Left lung (tissue), 14 donors: Measurements from ENCODE around the gene RHAG. TPM values are rescaled to one million over a fixed set of nuclear protein-coding genes. Genes with fewer than 3 reads are reported as not detected.

ENCODE experiments used
- ATAC-seq: fragments of 200-7000 bp; cut with Tn5 transposase; one replicate; pipeline ENCODE4 v1.9.1; 2020; ENCODE audit warnings: moderate library complexity
- DNase-seq, 4 donors: peaks; one replicate each; pipeline ENCODE4 v3.0.0-alpha.2; 2013 to 2020
- H3K27ac ChIP-seq, 2 donors: fragments of 200-600 bp; sonication (generic) in 1 of 2; one replicate each; pipeline versions ENCODE4 v1.5.0 to v1.8.0; 2020 to 2021
- H3K27me3 ChIP-seq, 2 donors: fragments of 200-600 bp; sonication (generic) in 1 of 2; one replicate each; pipeline versions ENCODE4 v1.5.0 to v1.8.0; 2020 to 2021
- H3K36me3 ChIP-seq, 2 donors: fragments of 200-600 bp; sonication (generic) in 1 of 2; one replicate each; pipeline versions ENCODE4 v1.5.0 to v1.8.0; 2020 to 2021
- H3K4me1 ChIP-seq, 2 donors: fragments of 200-600 bp; one replicate each; pipeline ENCODE4 v1.8.0; 2021
- H3K4me3 ChIP-seq, 2 donors: fragments of 200-600 bp; sonication (generic) in 1 of 2; one replicate each; pipeline versions ENCODE4 v1.5.0 to v1.8.0; 2020 to 2021; ENCODE audit warnings: mild to moderate bottlenecking in 1 of 2
- H3K9me3 ChIP-seq, 2 donors: fragments of 200-600 bp; sonication (generic) in 1 of 2; one replicate each; pipeline versions ENCODE4 v1.5.0 to v1.8.0; 2020 to 2021
- CTCF ChIP-seq, 2 donors: fragments of 200-600 bp; sonication (generic) in 1 of 2; IDR thresholded peaks; one replicate each; pipeline versions ENCODE4 v1.5.0 to v1.8.0; 2021; ENCODE audit warnings: antibody characterized with exemption in 2 of 2
- intact Hi-C, 2 donors: fragments of 100-400 bp; cut with DNase I; formaldehyde crosslinking; loops; one replicate each; pipeline versions ENCODE4 v1.11.2 to v1.14.2; 2022
- long read RNA-seq, 12 donors: library from polyadenylated mRNA in 2 of 12; unstranded in 2 of 12; transcript quantifications; one replicate each; pipeline ENCODE4 v2.0.0 and lab custom pipeline, GENCODE V29; 2019 to 2026
- polyA plus RNA-seq, 6 donors: library from polyadenylated mRNA; unstranded; fragments of 120-200 nt; gene quantifications; one replicate each; pipeline ENCODE4 v1.2.1, GENCODE V29; 2013; ENCODE audit not compliant: insufficient read length in 6 of 6
- total RNA-seq, 2 donors: library from RNA; stranded (reverse); fragmentation: NEBNext Ultra II Directional; extraction: Animal tissue kit (Norgen Biotek cat#: 25700); gene quantifications; one replicate each; pipeline ENCODE4 v1.2.1, GENCODE V29; 2021
- donor health status: DM: no; HTN: yes; CAD: no.
- donor health status: DM: no; HTN: no; CAD: no.

The RHAG gene
- total RNA-seq (not detected), polyA plus RNA-seq (1 to 10 TPM; 1.4 to 2.2 (median 1.9) TPM)
- long read RNA-seq, donor 1, result 0 reads
- long read RNA-seq, donor 2, partial matches to known transcripts, result 0 of 1 reads
- long read RNA-seq, donor 2, other reads (novel, unspliced or antisense), result 0 of 1 reads
- long read RNA-seq, donor 3, partial matches to known transcripts, result 0 of 1 reads
- long read RNA-seq, donor 3, other reads (novel, unspliced or antisense), result 0 of 1 reads
- long read RNA-seq, donor 4, result 0 reads
- long read RNA-seq, donor 5, result 0 reads
- long read RNA-seq, donor 6, partial matches to known transcripts, result 0 of 4 reads
- long read RNA-seq, donor 6, other reads (novel, unspliced or antisense), result 0 of 4 reads
- long read RNA-seq, donor 7, result 0 reads
- long read RNA-seq, donor 8, result 0 reads
- long read RNA-seq, donor 9, result 0 reads
- long read RNA-seq, donor 10, result 0 reads
- long read RNA-seq, donor 11, result 0 reads
- long read RNA-seq, donor 12, result 0 reads

- no peak for DNase-seq
- H3K9me3 ChIP-seq, result no peaks in the 10 kb centered on the region
- ATAC-seq, result no peak
- no peak within 1 kb of the TSS for H3K4me3 ChIP-seq
- no peak within 1 kb of the TSS for H3K27ac ChIP-seq
- H3K4me1 ChIP-seq, result no peaks in the 10 kb centered on the region
- no peak for TF ChIP-seq CTCF (IDR thresholded peaks at IDR 0.05)
- H3K36me3 ChIP-seq, result no peaks in the 10 kb centered on the region
- intact Hi-C loops, result no loop called here
- no peaks in the 10 kb centered on the region for H3K27me3 ChIP-seq
These were observed at the start of gene RHAG for GRCh38 chr6:49636713-49637349. TSS of gene RHAG (minus strand) at chr6:49636839. CDS start at chr6:49636812, 27 bp downstream.

- Histone ChIP-seq H3K4me3 (no peak overlapping the region), H3K36me3 (no peaks in the 10 kb centered on the region), H3K27ac (no peak overlapping the region), H3K4me1 (no peaks in the 10 kb centered on the region), H3K27me3 (no peaks in the 10 kb centered on the region), H3K9me3 (peaks cover 0 to 4% of the 10 kb centered on the region in 2 donors)
- TF ChIP-seq CTCF (IDR thresholded peaks at IDR 0.05), result no peak
- intact Hi-C loops, result no loop called here
- ATAC-seq (no peak), DNase-seq (no peak)
These were observed 40.1 kb upstream of the RHAG start for GRCh38 chr6:49676671-49677281.

- no peak for ATAC-seq
These were observed 39.2 kb upstream of the RHAG start for GRCh38 chr6:49675816-49676215.

GRCh38 chr6:49668083-49668511 is 31.5 kb upstream of the RHAG start:
- peaks cover 0 to 5% of the 10 kb centered on the region in 2 donors for H3K9me3 ChIP-seq
- no peak overlapping the region for H3K4me3 ChIP-seq
- no peak for TF ChIP-seq CTCF (IDR thresholded peaks at IDR 0.05)
- H3K36me3 ChIP-seq, result no peaks in the 10 kb centered on the region
- no peaks in the 10 kb centered on the region for H3K27me3 ChIP-seq
- intact Hi-C loops, result no loop called here
- DNase-seq, result no peak
- no peak overlapping the region for H3K27ac ChIP-seq
- peak; percentile 63 for ATAC-seq
- no peaks in the 10 kb centered on the region for H3K4me1 ChIP-seq

More at GRCh38 chr6:49675816-49676215, 39.2 kb upstream of the RHAG start:
- no peaks in the 10 kb centered on the region for H3K4me1 ChIP-seq
- no peak for DNase-seq
- TF ChIP-seq CTCF (IDR thresholded peaks at IDR 0.05), result no peak
- no peaks in the 10 kb centered on the region for H3K27me3 ChIP-seq
- no peaks in the 10 kb centered on the region for H3K36me3 ChIP-seq
- H3K9me3 ChIP-seq, result peaks cover 0 to 5% of the 10 kb centered on the region in 2 donors
- no peak overlapping the region for H3K27ac ChIP-seq
- intact Hi-C loops, result no loop called here
- H3K4me3 ChIP-seq, result no peak overlapping the region
